Progenitor cell of endocrine pancreas (in vitro differentiated cells): Measurements from ENCODE around the gene BIRC2. TPM values are rescaled to one million over a fixed set of nuclear protein-coding genes. Genes with fewer than 3 reads are reported as not detected.

Experiments used
- DNase-seq: peaks from one replicate; pipeline ENCODE4 v3.0.0; 2021; ENCODE audit warnings: low spot score; ENCODE audit not compliant: unreplicated experiment
- H3K27ac Mint-ChIP-seq: 2 replicates; pipeline ENCODE4 v1.8.0; 2021; ENCODE audit warnings: mild to moderate bottlenecking, moderate library complexity, mixed read lengths
- H3K27me3 Mint-ChIP-seq: 2 replicates; pipeline ENCODE4 v1.8.0; 2021; ENCODE audit warnings: mixed read lengths
- H3K36me3 Mint-ChIP-seq: 2 replicates; pipeline ENCODE4 v1.8.0; 2022; ENCODE audit warnings: mixed read lengths; ENCODE audit not compliant: insufficient read depth
- H3K4me1 Mint-ChIP-seq: 2 replicates; pipeline ENCODE4 v1.8.0; 2021; ENCODE audit warnings: low read depth, mixed read lengths
- H3K4me3 Mint-ChIP-seq: 2 replicates; pipeline ENCODE4 v1.8.0; 2021; ENCODE audit warnings: low read depth, mild to moderate bottlenecking, moderate library complexity, mixed read lengths
- H3K9me3 Mint-ChIP-seq: 2 replicates; pipeline ENCODE4 v1.8.0; 2021; ENCODE audit warnings: low read depth, mixed read lengths
- total RNA-seq: library from RNA; stranded (reverse); gene quantifications from 2 replicates; pipeline ENCODE4 v1.2.1, GENCODE V29; 2021
- TF ChIP-seq, protein P1 (sequence below): fragments of 200-600 bp; sonication (generic); IDR thresholded peaks from one replicate; pipeline ENCODE4 v1.5.0; 2021; ENCODE audit warnings: antibody characterized with exemption, mild to moderate bottlenecking; ENCODE audit not compliant: unreplicated experiment

The BIRC2 gene
- total RNA-seq, 1 donor from 2014 or later, result 66.3 TPM

DNA sequence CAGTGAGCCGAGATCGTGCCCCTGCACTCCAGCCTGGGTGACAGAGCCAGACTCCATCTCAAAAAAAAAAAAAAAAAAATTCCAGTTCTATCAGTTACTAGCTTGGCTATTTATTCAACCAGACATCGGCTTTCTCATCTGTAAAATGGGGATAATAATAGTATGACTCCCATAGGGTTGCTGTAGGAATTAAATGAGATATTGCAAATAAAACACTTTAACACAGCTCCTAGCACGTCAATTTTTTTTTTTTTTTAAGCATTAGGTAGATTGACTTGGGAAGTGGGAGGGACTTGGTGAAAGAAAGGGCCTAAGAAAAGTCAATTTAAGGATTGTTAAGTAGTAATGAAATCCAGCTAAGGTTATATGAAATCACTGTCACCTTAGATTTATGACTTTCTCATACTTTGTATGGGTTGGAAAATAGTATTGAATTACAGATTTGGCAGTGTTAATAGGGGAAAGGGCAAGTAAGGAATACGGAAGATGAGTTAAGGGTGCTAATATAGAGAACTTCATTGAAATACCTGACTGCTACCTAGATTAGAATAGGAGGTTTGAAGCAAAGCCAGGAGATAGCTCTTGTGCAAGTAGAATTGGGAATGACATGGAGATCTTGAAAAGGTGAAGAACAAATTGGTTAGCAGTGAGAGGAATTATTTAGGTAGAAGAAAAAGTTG, 28.8 kb downstream of the BIRC2 start:
- Mint-ChIP-seq H3K4me1 (peaks cover 4% of the 10 kb centered on the region), H3K27ac (no peak overlapping the region), H3K4me3 (no peak overlapping the region), H3K9me3 (peaks cover 5% of the 10 kb centered on the region), H3K27me3 (no peaks in the 10 kb centered on the region), H3K36me3 (peaks cover 44% of the 10 kb centered on the region)
- DNase-seq, result no peak
- TF ChIP-seq, protein P1, sequence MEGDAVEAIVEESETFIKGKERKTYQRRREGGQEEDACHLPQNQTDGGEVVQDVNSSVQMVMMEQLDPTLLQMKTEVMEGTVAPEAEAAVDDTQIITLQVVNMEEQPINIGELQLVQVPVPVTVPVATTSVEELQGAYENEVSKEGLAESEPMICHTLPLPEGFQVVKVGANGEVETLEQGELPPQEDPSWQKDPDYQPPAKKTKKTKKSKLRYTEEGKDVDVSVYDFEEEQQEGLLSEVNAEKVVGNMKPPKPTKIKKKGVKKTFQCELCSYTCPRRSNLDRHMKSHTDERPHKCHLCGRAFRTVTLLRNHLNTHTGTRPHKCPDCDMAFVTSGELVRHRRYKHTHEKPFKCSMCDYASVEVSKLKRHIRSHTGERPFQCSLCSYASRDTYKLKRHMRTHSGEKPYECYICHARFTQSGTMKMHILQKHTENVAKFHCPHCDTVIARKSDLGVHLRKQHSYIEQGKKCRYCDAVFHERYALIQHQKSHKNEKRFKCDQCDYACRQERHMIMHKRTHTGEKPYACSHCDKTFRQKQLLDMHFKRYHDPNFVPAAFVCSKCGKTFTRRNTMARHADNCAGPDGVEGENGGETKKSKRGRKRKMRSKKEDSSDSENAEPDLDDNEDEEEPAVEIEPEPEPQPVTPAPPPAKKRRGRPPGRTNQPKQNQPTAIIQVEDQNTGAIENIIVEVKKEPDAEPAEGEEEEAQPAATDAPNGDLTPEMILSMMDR, result no peak

DNA sequence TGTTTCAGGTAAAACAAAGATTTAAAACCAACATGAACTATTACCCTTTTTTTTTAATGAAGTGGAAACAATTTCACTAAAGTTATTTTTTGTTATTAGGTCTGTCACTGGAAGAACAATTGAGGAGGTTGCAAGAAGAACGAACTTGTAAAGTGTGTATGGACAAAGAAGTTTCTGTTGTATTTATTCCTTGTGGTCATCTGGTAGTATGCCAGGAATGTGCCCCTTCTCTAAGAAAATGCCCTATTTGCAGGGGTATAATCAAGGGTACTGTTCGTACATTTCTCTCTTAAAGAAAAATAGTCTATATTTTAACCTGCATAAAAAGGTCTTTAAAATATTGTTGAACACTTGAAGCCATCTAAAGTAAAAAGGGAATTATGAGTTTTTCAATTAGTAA, 30.9 kb downstream of the BIRC2 start:
- TF ChIP-seq, protein P1, result no peak
- H3K36me3 Mint-ChIP-seq, result peaks cover 47% of the 10 kb centered on the region
- no peak for DNase-seq
- H3K4me1 Mint-ChIP-seq, result peaks cover 13% of the 10 kb centered on the region
- no peak overlapping the region for H3K4me3 Mint-ChIP-seq
- H3K27ac Mint-ChIP-seq, result no peak overlapping the region
- H3K9me3 Mint-ChIP-seq, result no peaks in the 10 kb centered on the region
- H3K27me3 Mint-ChIP-seq, result no peaks in the 10 kb centered on the region

DNA sequence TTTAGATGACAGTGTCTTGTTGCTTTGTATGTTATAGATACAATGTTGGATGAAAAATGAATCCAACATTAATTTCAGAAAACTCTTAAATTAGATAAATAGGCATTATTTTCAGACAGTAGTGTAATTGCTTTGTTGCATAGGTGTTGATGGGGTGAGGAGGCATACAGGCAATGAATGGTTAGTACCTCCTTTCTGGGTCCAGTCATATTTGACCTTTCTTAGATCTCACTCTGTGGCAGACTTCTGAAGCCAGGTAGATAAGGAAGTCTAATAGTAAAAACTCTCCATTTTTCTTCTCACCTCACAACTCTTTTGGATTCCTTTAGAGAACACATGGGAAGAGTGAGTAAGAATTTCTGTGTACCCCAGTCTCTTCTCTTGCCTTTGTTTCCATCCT, 31.8 kb downstream of the BIRC2 start:
- TF ChIP-seq, protein P1, result no peak
- Mint-ChIP-seq H3K36me3 (peaks cover 44% of the 10 kb centered on the region), H3K9me3 (no peaks in the 10 kb centered on the region), H3K27ac (no peak overlapping the region), H3K4me3 (no peak overlapping the region), H3K27me3 (no peaks in the 10 kb centered on the region), H3K4me1 (peaks cover 22% of the 10 kb centered on the region)
- no peak for DNase-seq

DNA sequence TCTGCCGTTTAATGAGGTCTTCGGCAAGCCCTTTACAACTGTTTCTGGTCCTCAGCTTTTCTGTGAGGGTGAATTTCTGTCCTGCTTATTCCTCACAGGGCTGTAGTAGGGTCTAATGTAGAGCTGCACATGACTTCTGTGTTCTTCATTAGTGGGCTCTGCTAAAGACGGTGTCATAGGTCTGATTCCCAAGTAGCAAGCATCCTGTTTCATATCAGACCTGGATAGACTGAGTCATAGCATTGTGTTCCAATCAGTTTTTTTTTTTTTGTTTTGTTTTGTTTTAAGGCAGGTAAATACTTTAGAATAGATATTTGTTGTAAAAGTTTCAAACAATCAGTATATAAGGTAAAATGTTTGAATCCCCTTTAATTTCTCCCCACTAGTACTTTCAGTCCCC, 35.4 kb downstream of the BIRC2 start:
- peaks cover 49% of the 10 kb centered on the region for H3K4me1 Mint-ChIP-seq

DNA sequence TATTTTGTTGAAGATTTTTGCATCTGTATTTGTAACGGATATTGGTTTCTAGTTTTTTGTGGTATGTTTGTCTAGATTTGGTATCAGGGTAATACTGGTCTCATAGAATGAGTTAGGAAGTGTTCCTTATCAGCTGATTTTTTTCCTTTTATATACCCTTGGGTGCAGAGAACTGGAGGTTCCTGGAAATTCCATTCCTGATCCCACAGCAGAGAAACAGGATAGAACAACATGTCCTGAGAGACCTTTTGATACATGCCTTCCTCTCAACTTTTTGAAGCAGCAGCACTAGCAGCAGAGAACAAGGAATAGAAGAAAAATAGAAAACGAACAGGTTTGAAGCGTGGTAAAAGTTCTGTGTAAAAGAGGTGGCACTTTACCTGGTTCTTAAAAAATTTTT, 36.8 kb downstream of the BIRC2 start:
- DNase-seq, result no peak
- peaks cover 49% of the 10 kb centered on the region for H3K4me1 Mint-ChIP-seq
- H3K27ac Mint-ChIP-seq, result peak overlapping the region; percentile 97
- peaks cover 39% of the 10 kb centered on the region for H3K36me3 Mint-ChIP-seq
- H3K9me3 Mint-ChIP-seq, result peaks cover 4% of the 10 kb centered on the region
- TF ChIP-seq, protein P1, result no peak
- H3K4me3 Mint-ChIP-seq, result no peak overlapping the region
- no peaks in the 10 kb centered on the region for H3K27me3 Mint-ChIP-seq

More for the DNA sequence above, 35.4 kb downstream of the BIRC2 start:
- peaks cover 40% of the 10 kb centered on the region for H3K36me3 Mint-ChIP-seq
- H3K4me3 Mint-ChIP-seq, result no peak overlapping the region
- TF ChIP-seq, protein P1, result no peak
- no peaks in the 10 kb centered on the region for H3K9me3 Mint-ChIP-seq
- H3K27me3 Mint-ChIP-seq, result no peaks in the 10 kb centered on the region
- peak overlapping the region; percentile 33 for H3K27ac Mint-ChIP-seq
- DNase-seq, result no peak
